GM20000 (cell line): ENCODE results near the gene S100A10.

Source experiments
- DNase-seq: peaks from one replicate; pipeline ENCODE4 v3.0.0; 2012; ENCODE audit warnings: low spot score
- TF ChIP-seq, protein P1 (sequence below): IDR thresholded peaks from 2 replicates; pipeline ENCODE4 v1.5.1; 2012; ENCODE audit warnings: mild to moderate bottlenecking, control low read depth; ENCODE audit errors: extremely low read depth, missing control alignments

S100A10 gene

GRCh38 chr1:152035539-152036266 lies 42.0 kb upstream of the S100A10 start:
- TF ChIP-seq, protein P1, sequence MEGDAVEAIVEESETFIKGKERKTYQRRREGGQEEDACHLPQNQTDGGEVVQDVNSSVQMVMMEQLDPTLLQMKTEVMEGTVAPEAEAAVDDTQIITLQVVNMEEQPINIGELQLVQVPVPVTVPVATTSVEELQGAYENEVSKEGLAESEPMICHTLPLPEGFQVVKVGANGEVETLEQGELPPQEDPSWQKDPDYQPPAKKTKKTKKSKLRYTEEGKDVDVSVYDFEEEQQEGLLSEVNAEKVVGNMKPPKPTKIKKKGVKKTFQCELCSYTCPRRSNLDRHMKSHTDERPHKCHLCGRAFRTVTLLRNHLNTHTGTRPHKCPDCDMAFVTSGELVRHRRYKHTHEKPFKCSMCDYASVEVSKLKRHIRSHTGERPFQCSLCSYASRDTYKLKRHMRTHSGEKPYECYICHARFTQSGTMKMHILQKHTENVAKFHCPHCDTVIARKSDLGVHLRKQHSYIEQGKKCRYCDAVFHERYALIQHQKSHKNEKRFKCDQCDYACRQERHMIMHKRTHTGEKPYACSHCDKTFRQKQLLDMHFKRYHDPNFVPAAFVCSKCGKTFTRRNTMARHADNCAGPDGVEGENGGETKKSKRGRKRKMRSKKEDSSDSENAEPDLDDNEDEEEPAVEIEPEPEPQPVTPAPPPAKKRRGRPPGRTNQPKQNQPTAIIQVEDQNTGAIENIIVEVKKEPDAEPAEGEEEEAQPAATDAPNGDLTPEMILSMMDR = no peak
- no peak for DNase-seq

GRCh38 chr1:152034654-152035538 lies 41.2 kb upstream of the S100A10 start:
- TF ChIP-seq, protein P1 = peak; percentile 15
- peak; percentile 74 for DNase-seq

DNA sequence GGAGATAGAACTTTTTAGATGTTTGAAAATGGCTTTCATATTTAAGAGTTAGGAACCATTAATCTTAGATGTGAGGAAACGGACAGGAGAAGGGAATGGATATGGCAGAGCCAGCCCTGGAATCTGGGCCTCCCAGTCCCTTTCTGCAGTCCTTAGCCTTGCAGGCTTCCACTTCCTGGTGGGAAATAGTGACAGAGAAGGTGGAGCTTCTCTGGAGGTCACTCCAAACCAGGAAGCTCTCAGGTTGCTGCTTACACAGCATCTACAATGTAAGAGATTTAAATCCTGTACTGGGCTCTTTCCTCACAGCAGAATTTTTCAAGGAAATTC lies 40.6 kb upstream of the S100A10 start:
- TF ChIP-seq, protein P1 = no peak
- DNase-seq = no peak

DNA sequence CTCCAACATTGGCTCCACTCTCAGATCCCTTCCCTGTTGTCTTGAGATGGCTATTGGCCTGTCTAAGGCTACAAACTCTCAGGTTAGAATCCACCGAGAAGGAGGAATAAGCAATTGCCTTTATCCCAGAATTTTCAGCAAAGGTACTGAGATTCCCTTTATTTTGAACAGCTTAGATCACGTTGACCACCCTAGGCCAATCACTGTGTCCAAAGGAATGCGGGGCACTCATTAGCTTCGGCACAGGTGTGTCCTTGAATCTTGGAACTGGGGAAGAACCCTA lies 36.2 kb upstream of the S100A10 start:
- DNase-seq = no peak
- TF ChIP-seq, protein P1 = no peak

DNA sequence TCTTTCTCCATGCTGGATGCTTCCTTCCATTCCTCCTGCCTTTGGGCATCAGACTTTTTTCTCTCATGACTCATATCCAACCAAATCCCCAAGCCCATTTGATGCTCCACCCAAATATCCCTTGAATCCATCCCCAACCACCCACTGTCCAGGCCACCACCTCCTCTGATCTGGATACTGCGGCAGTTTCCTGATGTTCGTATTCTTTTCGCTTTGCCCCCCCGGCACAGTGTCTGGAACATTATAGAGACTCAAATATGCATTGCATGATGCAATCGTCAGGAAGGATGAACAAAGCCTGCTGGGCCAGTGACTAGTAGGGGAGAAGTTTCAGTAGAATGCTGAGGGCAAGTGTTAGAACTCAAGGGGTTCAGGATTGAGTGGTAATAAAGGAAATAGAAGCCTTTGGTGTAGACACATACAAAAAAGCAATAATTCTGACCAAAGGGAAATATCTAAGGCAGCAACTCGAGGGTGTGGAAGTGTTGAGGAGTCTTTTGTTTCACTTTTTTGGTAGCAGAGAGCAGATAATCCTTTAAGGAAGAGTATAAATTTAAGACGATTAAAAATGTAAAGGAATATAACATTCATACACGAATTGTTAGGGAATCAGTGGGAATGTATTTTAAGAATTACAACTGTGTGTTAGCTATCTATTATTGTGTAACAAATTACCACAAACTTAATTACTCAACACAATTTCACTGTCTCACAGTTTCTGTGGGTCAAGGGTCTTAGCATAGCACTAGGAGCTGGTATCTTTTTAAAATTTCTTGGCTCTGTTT lies 35.7 kb upstream of the S100A10 start:
- TF ChIP-seq, protein P1 = no peak
- no peak for DNase-seq

- TF ChIP-seq, protein P1 = no peak
- no peak for DNase-seq
Measured at GRCh38 chr1:152026895-152027294, 33.2 kb upstream of the S100A10 start.

GRCh38 chr1:152024223-152024622 lies 30.6 kb upstream of the S100A10 start:
- TF ChIP-seq, protein P1 = no peak
- DNase-seq = no peak
